Activated CD4-positive, alpha-beta memory T cell treated with anti-CD3 and anti-CD28 coated beads, Interleukin-2, amount 10 ng/mL, durations not matched to agents 7 days and 5 days (primary cell): Measurements from ENCODE around the gene DNER. TPM values are rescaled to one million over a fixed set of nuclear protein-coding genes. Genes with fewer than 3 reads are reported as not detected.
"Not testable (repeated sequence)": the region's sequence is repeated elsewhere in the genome, so short reads cannot be mapped to it uniquely, and the experiment has no call there.

Experiments
- CTCF ChIA-PET: fragments of 350-600 bp; sonication (Branson Sonifier 250); formaldehyde crosslinking; loops from one replicate; lab custom pipeline; 2021; ENCODE audit warnings: antibody characterized with exemption, inconsistent platforms; lab: Charles Lee
- POLR2A ChIA-PET: fragments of 350-600 bp; sonication (Branson Sonifier 250); formaldehyde crosslinking; loops from one replicate; lab custom pipeline; 2021; ENCODE audit warnings: antibody characterized with exemption; lab: Charles Lee
- DNase-seq: peaks from one replicate; pipeline ENCODE4 v3.0.0-alpha.2; 2020
- H3K27ac Mint-ChIP-seq: one replicate; pipeline ENCODE4 v1.8.0; 2021; ENCODE audit warnings: mild to moderate bottlenecking, mixed read lengths
- H3K27me3 Mint-ChIP-seq: one replicate; pipeline ENCODE4 v1.8.0; 2021; ENCODE audit warnings: mixed read lengths
- H3K36me3 Mint-ChIP-seq: one replicate; pipeline ENCODE4 v1.8.0; 2021; ENCODE audit warnings: low read depth, mixed read lengths
- H3K4me1 Mint-ChIP-seq: one replicate; pipeline ENCODE4 v1.8.0; 2021; ENCODE audit warnings: mixed read lengths
- H3K4me3 Mint-ChIP-seq: one replicate; pipeline ENCODE4 v1.8.0; 2021; ENCODE audit warnings: mild to moderate bottlenecking, mixed read lengths
- H3K9me3 Mint-ChIP-seq: one replicate; pipeline ENCODE4 v1.8.0; 2021; ENCODE audit warnings: mixed read lengths
- total RNA-seq, 2 experiments: library from RNA; stranded (reverse); gene quantifications; one replicate each; pipeline ENCODE4 v1.2.3, GENCODE V29; 2021

DNER gene
- total RNA-seq, 2 experiments from 2014 or later, result not detected

DNA sequence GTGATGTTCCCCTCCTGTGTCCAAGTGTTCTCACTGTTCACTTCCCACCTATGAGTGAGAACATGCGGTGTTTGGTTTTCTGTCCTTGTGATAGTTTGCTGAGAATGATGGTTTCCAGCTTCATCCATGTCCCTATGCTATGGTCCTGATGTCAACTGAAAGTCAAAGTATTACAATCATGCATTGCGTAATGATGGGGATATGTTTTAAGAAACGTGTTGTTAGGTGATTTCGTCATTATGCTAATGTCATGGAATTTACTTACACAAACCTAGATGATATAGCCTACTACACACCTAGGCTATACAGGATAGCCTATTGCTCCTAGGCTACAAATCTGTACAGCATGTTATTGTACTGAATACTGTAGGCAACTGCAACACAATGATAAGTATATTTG is 207.7 kb downstream of the DNER start:
- POLR2A ChIA-PET, H3K36me3 Mint-ChIP-seq: not testable (repeated sequence)

DNA sequence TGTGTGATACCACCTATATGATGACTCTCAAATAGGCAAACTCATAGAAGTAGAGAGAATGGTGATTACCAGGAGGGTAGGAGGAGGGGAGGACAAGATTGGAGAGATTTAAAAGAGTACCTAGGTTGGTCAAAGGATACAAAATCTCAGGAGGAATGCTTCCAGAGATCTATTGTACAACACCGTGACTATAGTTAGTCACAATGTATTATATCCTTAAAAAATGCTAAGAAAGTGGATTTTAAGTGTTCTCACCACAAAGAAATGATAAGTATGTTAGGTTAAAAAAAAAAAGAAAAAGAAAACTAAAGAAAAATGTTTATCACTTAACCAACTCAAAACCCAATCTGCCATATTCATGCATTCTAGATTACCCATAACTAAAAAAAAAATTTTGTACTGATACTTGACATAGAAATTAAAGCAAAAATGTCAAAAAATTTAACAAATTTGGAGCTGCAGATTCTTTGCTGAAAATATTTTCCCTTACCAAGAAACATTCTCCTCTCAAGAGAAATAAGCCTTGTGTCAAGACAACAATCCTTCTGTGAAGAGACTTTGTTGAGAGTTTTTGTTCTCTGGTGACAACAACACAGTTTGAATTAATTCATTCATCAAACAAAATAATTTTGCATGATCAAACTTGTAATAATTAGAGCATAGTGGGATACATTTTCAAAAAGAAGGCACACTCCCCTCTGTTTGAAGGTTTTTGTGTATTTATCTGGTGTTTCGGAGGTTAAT is 213.1 kb downstream of the DNER start:
- ChIA-PET CTCF (no interaction called here), POLR2A (no interaction called here)
- Mint-ChIP-seq H3K9me3 (peaks cover 2% of the 10 kb centered on the region), H3K27ac (no peak overlapping the region), H3K36me3 (no peaks in the 10 kb centered on the region), H3K4me3 (no peak overlapping the region), H3K4me1 (no peaks in the 10 kb centered on the region), H3K27me3 (no peaks in the 10 kb centered on the region)
- no peak for DNase-seq

More for the DNA sequence above, 207.7 kb downstream of the DNER start:
- H3K4me1 Mint-ChIP-seq, H3K27ac Mint-ChIP-seq, H3K27me3 Mint-ChIP-seq, H3K9me3 Mint-ChIP-seq, DNase-seq, H3K4me3 Mint-ChIP-seq, CTCF ChIA-PET: not testable (repeated sequence)

- POLR2A ChIA-PET, result no interaction called here
- H3K4me1 Mint-ChIP-seq, result no peaks in the 10 kb centered on the region
- CTCF ChIA-PET, result no interaction called here
- no peaks in the 10 kb centered on the region for H3K9me3 Mint-ChIP-seq
- no peaks in the 10 kb centered on the region for H3K36me3 Mint-ChIP-seq
- no peaks in the 10 kb centered on the region for H3K27me3 Mint-ChIP-seq
- H3K27ac Mint-ChIP-seq, result no peak overlapping the region
- DNase-seq, result no peak
- H3K4me3 Mint-ChIP-seq, result no peak overlapping the region
Observed at GRCh38 chr2:229492034-229492433, 222.3 kb downstream of the DNER start.

GRCh38 chr2:229490167-229490566 is 224.2 kb downstream of the DNER start:
- H3K27ac Mint-ChIP-seq, result no peak overlapping the region
- POLR2A ChIA-PET, result no interaction called here
- peaks cover 1% of the 10 kb centered on the region for H3K27me3 Mint-ChIP-seq
- CTCF ChIA-PET, result no interaction called here
- H3K36me3 Mint-ChIP-seq, result no peaks in the 10 kb centered on the region
- no peak overlapping the region for H3K4me3 Mint-ChIP-seq
- no peaks in the 10 kb centered on the region for H3K4me1 Mint-ChIP-seq
- DNase-seq, result no peak
- no peaks in the 10 kb centered on the region for H3K9me3 Mint-ChIP-seq

DNA sequence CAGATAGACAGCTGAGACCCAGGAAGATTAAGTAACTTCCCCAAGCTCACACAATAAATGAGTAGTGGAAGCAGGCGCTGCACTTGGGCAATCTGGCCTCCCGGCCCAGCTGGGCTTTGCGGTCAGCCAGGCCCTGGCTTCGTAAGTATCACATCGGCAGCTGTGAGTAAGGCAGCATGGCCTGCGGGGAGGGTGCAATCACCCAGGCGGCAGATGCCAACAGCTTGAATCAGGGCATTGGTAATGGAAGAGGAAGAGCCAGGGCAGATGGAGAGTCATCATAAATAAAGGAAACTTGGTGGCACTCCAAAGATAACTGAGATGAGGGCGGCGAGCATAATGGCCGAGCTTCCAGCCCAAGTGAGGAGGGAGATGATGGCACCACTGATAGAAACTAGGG is 225.3 kb downstream of the DNER start:
- Mint-ChIP-seq H3K36me3 (no peaks in the 10 kb centered on the region), H3K27me3 (peaks cover 1% of the 10 kb centered on the region), H3K9me3 (no peaks in the 10 kb centered on the region), H3K4me1 (no peaks in the 10 kb centered on the region), H3K27ac (no peak overlapping the region), H3K4me3 (no peak overlapping the region)
- ChIA-PET POLR2A (no interaction called here), CTCF (no interaction called here)
- no peak for DNase-seq

GRCh38 chr2:229488232-229488631 is 226.1 kb downstream of the DNER start:
- no peak for DNase-seq
- H3K27ac Mint-ChIP-seq, result no peak overlapping the region
- ChIA-PET POLR2A (no interaction called here), CTCF (no interaction called here)
- H3K4me1 Mint-ChIP-seq, result no peaks in the 10 kb centered on the region
- H3K27me3 Mint-ChIP-seq, result peaks cover 1% of the 10 kb centered on the region
- no peak overlapping the region for H3K4me3 Mint-ChIP-seq
- H3K36me3 Mint-ChIP-seq, result no peaks in the 10 kb centered on the region
- H3K9me3 Mint-ChIP-seq, result no peaks in the 10 kb centered on the region

DNA sequence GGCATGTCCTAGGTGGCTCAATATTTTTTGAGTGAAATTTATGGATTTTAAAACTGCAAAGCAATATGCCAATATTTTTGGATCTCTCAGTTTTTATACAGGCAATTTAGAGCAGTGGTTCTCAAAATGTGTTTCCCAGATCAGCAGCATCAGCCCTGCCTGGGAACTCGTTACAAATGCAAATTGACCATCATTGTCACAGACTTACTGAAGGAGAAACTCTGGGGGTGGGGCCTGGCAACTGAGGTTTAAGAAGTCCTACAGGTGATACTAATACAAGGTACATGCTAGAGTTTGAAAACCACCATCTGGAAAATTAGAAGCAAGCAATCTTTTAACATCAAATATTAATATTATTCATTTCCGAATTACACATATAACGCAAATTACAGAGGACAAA is 227.7 kb downstream of the DNER start:
- Mint-ChIP-seq H3K36me3 (no peaks in the 10 kb centered on the region), H3K9me3 (no peaks in the 10 kb centered on the region), H3K4me3 (no peak overlapping the region), H3K27me3 (peaks cover 1% of the 10 kb centered on the region), H3K4me1 (no peaks in the 10 kb centered on the region), H3K27ac (no peak overlapping the region)
- ChIA-PET CTCF (no interaction called here), POLR2A (no interaction called here)
- DNase-seq, result no peak

DNA sequence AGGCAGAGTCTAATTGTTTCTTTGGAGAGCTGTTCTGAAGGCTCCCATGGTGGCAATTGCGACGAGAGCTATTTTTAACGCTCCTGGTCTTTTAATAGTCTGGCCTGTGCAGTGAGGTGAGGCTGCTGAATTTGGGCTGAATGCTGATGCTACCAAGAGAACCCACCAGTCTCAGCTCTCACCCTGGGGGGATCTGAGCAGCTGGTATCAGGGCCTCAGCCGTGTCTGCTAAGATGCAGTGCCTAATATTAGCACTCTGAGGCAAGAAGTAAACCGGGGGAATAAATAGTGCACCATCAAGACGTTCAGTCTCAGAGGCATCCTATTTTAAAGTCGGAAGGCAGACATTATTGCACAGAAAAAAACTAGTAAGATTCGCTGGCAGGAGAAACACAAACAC is 228.5 kb downstream of the DNER start:
- no peaks in the 10 kb centered on the region for H3K9me3 Mint-ChIP-seq
- ChIA-PET CTCF (no interaction called here), POLR2A (no interaction called here)
- no peaks in the 10 kb centered on the region for H3K4me1 Mint-ChIP-seq
- H3K27me3 Mint-ChIP-seq, result peaks cover 1% of the 10 kb centered on the region
- H3K27ac Mint-ChIP-seq, result no peak overlapping the region
- H3K4me3 Mint-ChIP-seq, result no peak overlapping the region
- H3K36me3 Mint-ChIP-seq, result no peaks in the 10 kb centered on the region
- no peak for DNase-seq

- no peak for DNase-seq
- H3K9me3 Mint-ChIP-seq, result no peaks in the 10 kb centered on the region
- no peaks in the 10 kb centered on the region for H3K27me3 Mint-ChIP-seq
- no peaks in the 10 kb centered on the region for H3K4me1 Mint-ChIP-seq
- POLR2A ChIA-PET, result no interaction called here
- CTCF ChIA-PET, result no interaction called here
- no peak overlapping the region for H3K27ac Mint-ChIP-seq
- H3K4me3 Mint-ChIP-seq, result no peak overlapping the region
- no peaks in the 10 kb centered on the region for H3K36me3 Mint-ChIP-seq
Observed at GRCh38 chr2:229477269-229477755, 237.0 kb downstream of the DNER start.

GRCh38 chr2:229475778-229476177 is 238.6 kb downstream of the DNER start:
- DNase-seq, result no peak
- Mint-ChIP-seq H3K27me3 (no peaks in the 10 kb centered on the region), H3K27ac (no peak overlapping the region), H3K4me3 (no peak overlapping the region), H3K4me1 (no peaks in the 10 kb centered on the region), H3K9me3 (no peaks in the 10 kb centered on the region), H3K36me3 (no peaks in the 10 kb centered on the region)
- ChIA-PET POLR2A (no interaction called here), CTCF (no interaction called here)

GRCh38 chr2:229474125-229474524 is 240.2 kb downstream of the DNER start:
- H3K36me3 Mint-ChIP-seq, result no peaks in the 10 kb centered on the region
- ChIA-PET CTCF (no interaction called here), POLR2A (no interaction called here)
- DNase-seq, result no peak
- no peaks in the 10 kb centered on the region for H3K27me3 Mint-ChIP-seq
- no peaks in the 10 kb centered on the region for H3K4me1 Mint-ChIP-seq
- H3K4me3 Mint-ChIP-seq, result no peak overlapping the region
- no peaks in the 10 kb centered on the region for H3K9me3 Mint-ChIP-seq
- no peak overlapping the region for H3K27ac Mint-ChIP-seq

DNA sequence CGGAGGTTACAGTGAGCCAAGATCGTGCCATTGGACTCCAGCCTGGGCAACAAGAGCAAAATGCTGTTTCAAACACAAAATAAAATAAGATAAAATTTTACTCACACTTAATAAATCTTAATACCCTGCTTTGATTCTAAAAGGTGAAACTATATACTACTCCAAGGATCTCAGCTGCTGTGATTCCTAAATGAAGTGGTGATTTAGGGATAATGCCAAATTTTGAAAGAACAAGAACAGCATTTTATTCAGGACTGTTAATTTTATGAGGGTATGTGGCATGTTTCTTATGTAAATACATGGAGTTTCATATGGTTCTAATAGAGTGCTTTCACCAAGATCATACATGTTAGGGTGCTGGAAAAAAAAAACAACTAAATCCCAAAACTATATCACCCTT is 243.6 kb downstream of the DNER start:
- Mint-ChIP-seq H3K27me3 (no peaks in the 10 kb centered on the region), H3K4me3 (no peak overlapping the region)

GRCh38 chr2:229467783-229468182 is 246.6 kb downstream of the DNER start:
- Mint-ChIP-seq H3K4me3 (no peak overlapping the region), H3K4me1 (no peaks in the 10 kb centered on the region), H3K27me3 (no peaks in the 10 kb centered on the region), H3K36me3 (no peaks in the 10 kb centered on the region), H3K9me3 (no peaks in the 10 kb centered on the region), H3K27ac (no peak overlapping the region)
- DNase-seq, result no peak
- CTCF ChIA-PET, result no interaction called here
- POLR2A ChIA-PET, result no interaction called here

More for the DNA sequence above, 243.6 kb downstream of the DNER start:
- Mint-ChIP-seq H3K9me3 (no peaks in the 10 kb centered on the region), H3K36me3 (no peaks in the 10 kb centered on the region), H3K27ac (no peak overlapping the region), H3K4me1 (no peaks in the 10 kb centered on the region)
- CTCF ChIA-PET, result no interaction called here
- POLR2A ChIA-PET, result no interaction called here
- DNase-seq, result no peak

DNA sequence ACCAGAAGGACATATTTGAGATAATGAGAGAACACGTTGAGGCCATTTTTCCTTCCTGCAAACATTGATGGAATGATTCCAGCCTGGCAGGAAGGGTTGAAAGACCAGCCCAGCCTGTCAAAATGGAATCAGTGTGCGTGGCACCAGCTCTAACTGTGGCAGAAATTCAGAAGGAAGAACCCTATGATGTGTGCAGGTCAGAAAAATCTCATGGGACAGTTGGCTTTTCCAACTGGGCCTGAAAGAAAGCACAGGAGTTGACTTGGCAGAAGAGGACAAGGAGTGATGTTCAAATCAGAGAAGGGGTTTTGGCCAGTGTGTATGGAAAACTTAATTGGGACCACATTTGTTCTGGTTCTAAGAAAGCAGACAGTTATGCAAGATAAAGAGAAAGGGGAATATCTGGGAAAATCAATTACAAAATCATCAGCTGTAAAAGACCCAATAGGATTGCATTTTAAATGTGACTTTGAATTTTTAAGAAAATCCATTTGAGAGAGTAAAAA is 250.5 kb downstream of the DNER start:
- Mint-ChIP-seq H3K36me3 (no peaks in the 10 kb centered on the region), H3K27ac (no peak overlapping the region), H3K27me3 (no peaks in the 10 kb centered on the region), H3K9me3 (no peaks in the 10 kb centered on the region), H3K4me3 (no peak overlapping the region), H3K4me1 (no peaks in the 10 kb centered on the region)
- ChIA-PET CTCF (no interaction called here), POLR2A (no interaction called here)
- DNase-seq, result no peak
